Heart right ventricle (tissue), 16 donors: ENCODE measurements around the gene CFAP299. TPM values are rescaled to one million over a fixed set of nuclear protein-coding genes. Genes with fewer than 3 reads are reported as not detected.

Source experiments
- ATAC-seq, 8 donors: fragments of 200-7000 bp; cut with Tn5 transposase; one replicate each; pipeline ENCODE4 v1.9.1; 2020; ENCODE audit warnings: mild to moderate bottlenecking in 8 of 8, moderate library complexity in 8 of 8, moderate number of reproducible peaks in 1 of 8
- DNase-seq, 2 donors: peaks; one replicate each; pipeline ENCODE4 v3.0.0-alpha.2; 2020
- H3K27ac ChIP-seq, 10 donors: fragments of 200-600 bp; sonication (generic) in 2 of 10; one replicate each; pipeline versions ENCODE4 v1.5.0 to v1.8.0; 2020 to 2022; ENCODE audit warnings: mild to moderate bottlenecking in 3 of 10
- H3K27me3 ChIP-seq, 7 donors: fragments of 200-600 bp; one replicate each; pipeline ENCODE4 v1.8.0; 2021 to 2022; ENCODE audit warnings: mild to moderate bottlenecking in 2 of 7
- H3K36me3 ChIP-seq, 9 donors: fragments of 200-600 bp; sonication (generic) in 1 of 9; one replicate each; pipeline versions ENCODE4 v1.5.0 to v1.8.0; 2020 to 2022; ENCODE audit warnings: mild to moderate bottlenecking in 2 of 9
- H3K4me1 ChIP-seq, 9 donors: fragments of 200-600 bp; sonication (generic) in 1 of 9; one replicate each; pipeline versions ENCODE4 v1.5.0 to v1.8.0; 2020 to 2022; ENCODE audit warnings: mild to moderate bottlenecking in 4 of 9
- H3K4me3 ChIP-seq, 10 donors: fragments of 200-600 bp; sonication (generic) in 2 of 10; one replicate each; pipeline versions ENCODE4 v1.5.0 to v1.8.0; 2020 to 2022; ENCODE audit warnings: mild to moderate bottlenecking in 7 of 10, moderate library complexity in 2 of 10
- H3K9me3 ChIP-seq, 11 donors: fragments of 200-600 bp in 10 of 11; sonication (generic) in 2 of 11; one replicate each; pipeline versions ENCODE4 v1.5.0 to v1.8.0; 2013 to 2022; ENCODE audit warnings: mild to moderate bottlenecking in 2 of 11, control low read depth in 1 of 11, moderate library complexity in 1 of 11
- CTCF ChIP-seq, 9 donors: fragments of 200-600 bp; sonication (generic) in 2 of 9; IDR thresholded peaks; one replicate each; pipeline versions ENCODE4 v1.5.0 to v1.8.0; 2021 to 2022; ENCODE audit warnings: antibody characterized with exemption in 9 of 9, mild to moderate bottlenecking in 5 of 9, moderate library complexity in 1 of 9
- WGBS, 2 donors: extraction: QIAGEN DNeasy Blood & Tissue Kit; methylation state at CpG; one replicate each; pipeline ENCODE4 v1.1.7; 2013; ENCODE audit warnings: inconsistent platforms in 1 of 2; 5-methylcytosine and 5-hydroxymethylcytosine counted together
- intact Hi-C, 10 donors: fragments of 100-400 bp; cut with DNase I; formaldehyde crosslinking; loops; one replicate each; pipeline versions ENCODE4 v1.11.1 to v1.14.2; 2022
- polyA plus RNA-seq, 2 donors: library from polyadenylated mRNA; stranded (reverse); fragments of 200-250 nt; gene quantifications; one replicate each; pipeline ENCODE4 v1.2.3, GENCODE V29; 2013
- total RNA-seq, 10 donors: library from RNA; stranded (reverse); fragmentation: NEBNext Ultra II Directional in 3 of 10; extraction: Animal tissue kit (Norgen Biotek cat#: 25700) in 3 of 10; gene quantifications; one replicate each; pipeline versions ENCODE4 v1.2.1 to v1.2.4, GENCODE V29; 2021 to 2023
- donor health status: Arrhythmogenic right ventricular cardiomyopathy.
- donor health status: ischemic (EF 13 %, LVEDD 7.1; RV severe dilation, severe dysfunction).
- donor health status: healthy with polysubstance abuse.
- donor health status: DM: no; HTN: yes; CAD: no.
- donor health status: DM: no; HTN: no; CAD: no.
- donor health status: ischemic (EF 25% LVEDD 6.9; RV normal size, moderate dysfunction).
- donor health status: ischemic (EF 25% LVEDD 5.7; RV mildly dilated, moderate dysfunction).
- donor health status: healthy.
- donor health status: DM: yes; HTN: yes; CAD: no.
- donor health status: Ischemic cardiomyopathy.
- donor health status: ischemic (EF 35%, LVEDD 5.7; RV mildly dilated, moderate dysfunction).
- donor health status: nonischemic (EF 11% LVEDD 7.7; RV severe dilation, severe dysfunction).
- donor health status: DM: yes; HTN: yes; CAD: no.
- donor health status: PGD.
- donor health status: ischemic (EF 29% LVEDD 5.4; RV normal size, mild dysfunction).
- donor health status: nonischemic (EF 23%, LVEDD 6.1; RV moderate dilation, normal function).

Gene CFAP299
- total and polyA plus RNA-seq, 12 donors = 0.93 TPM; not detected in 11

GRCh38 chr4:80711956-80712355 lies 376.4 kb downstream of the CFAP299 start:
- Histone ChIP-seq H3K9me3 (no peaks in the 10 kb centered on the region), H3K27ac (no peak overlapping the region), H3K4me1 (no peaks in the 10 kb centered on the region), H3K27me3 (no peaks in the 10 kb centered on the region), H3K36me3 (no peaks in the 10 kb centered on the region), H3K4me3 (no peak overlapping the region)
- WGBS, 2 donors = 72 to 83% methylated on average over 1 of the region's 1 CpG
- ATAC-seq (no peak), DNase-seq (no peak)
- intact Hi-C loops = no loop called here
- no peak for TF ChIP-seq CTCF (IDR thresholded peaks at IDR 0.05)

- 17 to 23% methylated on average over 1 of the region's 1 CpG for WGBS, 2 donors
- no peaks in the 10 kb centered on the region for H3K4me1 ChIP-seq
- no peaks in the 10 kb centered on the region for H3K27me3 ChIP-seq
- peaks cover 0 to 6% (median 0%) of the 10 kb centered on the region in 11 donors for H3K9me3 ChIP-seq
- DNase-seq = no peak
- H3K27ac ChIP-seq = no peak overlapping the region
- ATAC-seq = no peak
- TF ChIP-seq CTCF (IDR thresholded peaks at IDR 0.05) = no peak
- no peaks in the 10 kb centered on the region for H3K36me3 ChIP-seq
- H3K4me3 ChIP-seq = no peak overlapping the region
- intact Hi-C loops = no loop called here
Observed at GRCh38 chr4:80713409-80713808, 377.9 kb downstream of the CFAP299 start.

- Histone ChIP-seq H3K4me3 (no peak overlapping the region), H3K9me3 (peaks cover 0 to 41% (median 19%) of the 10 kb centered on the region in 11 donors), H3K4me1 (no peaks in the 10 kb centered on the region), H3K27me3 (no peaks in the 10 kb centered on the region), H3K27ac (no peak overlapping the region), H3K36me3 (no peaks in the 10 kb centered on the region)
- WGBS, 2 donors = 55 to 57% methylated on average over 2 of the region's 2 CpGs
- DNase-seq = no peak
- intact Hi-C loops = no loop called here
- no peak for ATAC-seq
- no peak for TF ChIP-seq CTCF (IDR thresholded peaks at IDR 0.05)
Observed at GRCh38 chr4:80717204-80717603, 381.7 kb downstream of the CFAP299 start.

GRCh38 chr4:80726471-80726870 lies 390.9 kb downstream of the CFAP299 start:
- H3K4me3 ChIP-seq = no peak overlapping the region
- no peaks in the 10 kb centered on the region for H3K36me3 ChIP-seq
- 41 to 73% methylated on average over 1 of the region's 1 CpG for WGBS, 2 donors
- TF ChIP-seq CTCF (IDR thresholded peaks at IDR 0.05) = no peak
- H3K9me3 ChIP-seq = peaks cover 0 to 24% (median 8%) of the 10 kb centered on the region in 11 donors
- ATAC-seq (no peak), DNase-seq (no peak)
- no peak overlapping the region for H3K27ac ChIP-seq
- intact Hi-C loops = no loop called here
- H3K4me1 ChIP-seq = no peaks in the 10 kb centered on the region
- no peaks in the 10 kb centered on the region for H3K27me3 ChIP-seq
